Measurements from ENCODE around the gene MTARC2. TPM values are rescaled to one million over a fixed set of nuclear protein-coding genes. Genes with fewer than 3 reads are reported as not detected.

The MTARC2 gene
- total RNA-seq, 2 donors from 2014 or later, result 19.5 to 37.9 TPM

- H3K36me3 ChIP-seq (replicated peaks in 1 of 2; ENCODE audit: insufficient read depth in 1 of 2, low read depth in 2 of 2), result no peaks in the 10 kb centered on the region
- no peak for TF ChIP-seq CTCF (IDR thresholded peaks at IDR 0.05)
- no peak for TF ChIP-seq POLR2A (IDR thresholded peaks at IDR 0.05)
- intact Hi-C loops (cut with DNase I), result loop anchor here (10.0 kb wide), 1 partner anchor 619 kb away; no protein-coding TSS in a partner anchor
- H3K4me3 ChIP-seq, result no peak overlapping the region
- WGBS, 2 donors, result 71 to 85% methylated on average over 2 of the region's 2 CpGs
- ATAC-seq, result no peak
- no peaks in the 10 kb centered on the region for H3K27me3 ChIP-seq
- peaks cover 3% of the 10 kb centered on the region for H3K4me1 ChIP-seq
- H3K27ac ChIP-seq, result no peak overlapping the region
- no peak for DNase-seq
- H3K9me3 ChIP-seq, result no peaks in the 10 kb centered on the region
These were observed 67.3 kb downstream of the MTARC2 start for GRCh38 chr1:220815409-220815808.

- Histone ChIP-seq H3K36me3 (replicated peaks in 1 of 2; ENCODE audit: insufficient read depth in 1 of 2, low read depth in 2 of 2) (no peaks in the 10 kb centered on the region), H3K4me1 (no peaks in the 10 kb centered on the region), H3K4me3 (no peak overlapping the region), H3K27me3 (no peaks in the 10 kb centered on the region), H3K27ac (peak overlapping the region in 1 of 4 donors; percentile 14), H3K9me3 (no peaks in the 10 kb centered on the region)
- intact Hi-C loops (cut with DNase I), result loop anchor here (10.0 kb wide), 1 partner anchor 617 kb away; no protein-coding TSS in a partner anchor
- DNase-seq (peak in 1 of 4 donors; percentile 46), ATAC-seq (peak; percentile 62)
- WGBS, 2 donors, result 88 to 92% methylated on average over 1 of the region's 1 CpG
- TF ChIP-seq CTCF (IDR thresholded peaks at IDR 0.05), result no peak
- TF ChIP-seq POLR2A (IDR thresholded peaks at IDR 0.05), result no peak
These were observed 69.8 kb downstream of the MTARC2 start for GRCh38 chr1:220817907-220818306.

DNA sequence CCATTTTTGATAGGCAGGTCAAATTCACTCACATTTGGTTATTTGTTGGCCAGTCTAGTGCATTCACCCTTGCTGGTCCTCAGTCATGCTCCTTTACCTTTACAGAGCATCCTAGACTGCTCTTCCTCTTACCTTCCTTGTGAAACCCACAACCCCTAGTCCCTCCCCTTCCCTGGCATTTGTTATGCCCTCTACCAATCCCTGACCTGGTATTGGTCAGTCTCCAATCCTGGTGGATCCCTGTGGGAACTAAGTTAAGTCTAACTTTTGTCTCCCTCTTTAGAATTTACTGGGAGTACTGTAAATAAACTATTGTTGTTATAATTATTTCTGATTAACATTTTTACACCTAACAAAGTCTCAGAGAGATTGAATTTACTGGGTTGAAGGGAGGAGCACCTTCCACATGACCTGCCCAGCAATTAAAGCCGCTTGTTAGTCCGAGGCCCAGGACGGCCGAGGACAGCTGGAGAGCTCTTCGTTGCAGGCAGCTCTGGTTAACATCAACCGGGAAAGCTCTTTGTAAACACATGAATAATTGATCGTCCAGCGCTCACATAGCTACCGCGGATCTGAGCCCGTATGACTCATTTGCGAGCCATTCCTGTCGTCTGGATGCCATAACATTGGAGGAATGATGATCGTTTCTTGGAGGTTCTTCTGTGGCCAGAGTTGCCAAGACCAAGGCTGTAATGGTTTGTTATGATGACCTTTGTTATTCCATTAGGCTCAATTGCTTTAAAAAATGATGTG is 70.5 kb downstream of the MTARC2 start:
- H3K36me3 ChIP-seq (replicated peaks in 1 of 2; ENCODE audit: insufficient read depth in 1 of 2, low read depth in 2 of 2), result no peaks in the 10 kb centered on the region
- H3K9me3 ChIP-seq, result no peaks in the 10 kb centered on the region
- H3K4me3 ChIP-seq, result no peak overlapping the region
- intact Hi-C loops (cut with DNase I), result loop anchor here (10.0 kb wide), 1 partner anchor 616 kb away; no protein-coding TSS in a partner anchor
- WGBS, 2 donors, result 73 to 88% methylated on average over 14 of the region's 14 CpGs
- no peak for TF ChIP-seq POLR2A (IDR thresholded peaks at IDR 0.05)
- TF ChIP-seq CTCF (IDR thresholded peaks at IDR 0.05), result no peak
- no peaks in the 10 kb centered on the region for H3K27me3 ChIP-seq
- H3K4me1 ChIP-seq, result no peaks in the 10 kb centered on the region
- H3K27ac ChIP-seq, result peak overlapping the region in 1 of 4 donors; percentile 14
- DNase-seq (peak in 3 of 4 donors; percentile 16 to 57 (median 37)), ATAC-seq (peak; percentile 69)

GRCh38 chr1:220819467-220820026 is 71.4 kb downstream of the MTARC2 start:
- WGBS, 2 donors, result 59 to 64% methylated on average over 1 of the region's 1 CpG
- Histone ChIP-seq H3K4me1 (no peaks in the 10 kb centered on the region), H3K27ac (no peak overlapping the region), H3K9me3 (no peaks in the 10 kb centered on the region), H3K36me3 (replicated peaks in 1 of 2; ENCODE audit: insufficient read depth in 1 of 2, low read depth in 2 of 2) (no peaks in the 10 kb centered on the region), H3K4me3 (no peak overlapping the region), H3K27me3 (no peaks in the 10 kb centered on the region)
- intact Hi-C loops (cut with DNase I), result loop anchor here (10.0 kb wide), 1 partner anchor 615 kb away; no protein-coding TSS in a partner anchor
- ATAC-seq, result no peak
- no peak for TF ChIP-seq CTCF (IDR thresholded peaks at IDR 0.05)
- no peak for TF ChIP-seq POLR2A (IDR thresholded peaks at IDR 0.05)
- no peak for DNase-seq
